ENCODE measurements around the gene ADAMTS8.

Gene ADAMTS8

GRCh38 chr11:130416530-130416882 is 11.9 kb downstream of the ADAMTS8 start:
- no peak for DNase-seq

GRCh38 chr11:130415731-130416529 is 12.5 kb downstream of the ADAMTS8 start:
- no peak for DNase-seq

GRCh38 chr11:130414107-130415080 is 14.0 kb downstream of the ADAMTS8 start:
- DNase-seq, result no peak

GRCh38 chr11:130413405-130414106 is 14.9 kb downstream of the ADAMTS8 start:
- no peak for DNase-seq

- DNase-seq, result no peak
Observed at GRCh38 chr11:130411223-130411622, 17.2 kb downstream of the ADAMTS8 start.

- no peak for DNase-seq
Observed at GRCh38 chr11:130409594-130410388, 18.6 kb downstream of the ADAMTS8 start.

GRCh38 chr11:130408901-130409300 is 19.5 kb downstream of the ADAMTS8 start:
- no peak for DNase-seq

GRCh38 chr11:130408401-130408890 is 20.0 kb downstream of the ADAMTS8 start:
- DNase-seq, result no peak

- no peak for DNase-seq
Observed at GRCh38 chr11:130407978-130408377, 20.4 kb downstream of the ADAMTS8 start.

GRCh38 chr11:130405428-130405827 is 23.0 kb downstream of the ADAMTS8 start:
- DNase-seq, result no peak

GRCh38 chr11:130404727-130405126 is 23.7 kb downstream of the ADAMTS8 start:
- no peak for DNase-seq

- no peak for DNase-seq
Observed at GRCh38 chr11:130403967-130404366, 24.4 kb downstream of the ADAMTS8 start.

- no peak for DNase-seq
Observed at GRCh38 chr11:130403271-130403804, 25.1 kb downstream of the ADAMTS8 start.

GRCh38 chr11:130402570-130402969 is 25.8 kb downstream of the ADAMTS8 start:
- no peak for DNase-seq

GRCh38 chr11:130400781-130401483 is 27.5 kb downstream of the ADAMTS8 start:
- DNase-seq, result no peak

GRCh38 chr11:130399196-130399595 is 29.2 kb downstream of the ADAMTS8 start:
- DNase-seq, result no peak

GRCh38 chr11:130397780-130398179 is 30.6 kb downstream of the ADAMTS8 start:
- DNase-seq, result no peak

GRCh38 chr11:130396965-130397364 is 31.4 kb downstream of the ADAMTS8 start:
- no peak for DNase-seq

GRCh38 chr11:130394615-130395014 is 33.8 kb downstream of the ADAMTS8 start:
- DNase-seq, result no peak

GRCh38 chr11:130391711-130392110 is 36.7 kb downstream of the ADAMTS8 start:
- DNase-seq, result no peak

GRCh38 chr11:130390071-130390758 is 38.2 kb downstream of the ADAMTS8 start:
- DNase-seq, result no peak
